Activated T-helper 2 cell treated with anti-CD3 and anti-CD28 coated beads, Interferon-gamma antibody, Interleukin-2, Interleukin-4, amounts not matched to agents 10 μg/mL and 5 μg/mL and 100 μg/mL, durations not matched to agents 14 hours and 24 hours and 36 hours (primary cell): ENCODE results near the gene TCF7L2. TPM values are rescaled to one million over a fixed set of nuclear protein-coding genes. Genes with fewer than 3 reads are reported as not detected.

Experiments
- DNase-seq: peaks from one replicate; pipeline ENCODE4 v3.0.0; 2021; ENCODE audit warnings: low spot score
- H3K27ac Mint-ChIP-seq: one replicate; pipeline ENCODE4 v1.8.0; 2021; ENCODE audit warnings: mixed read lengths
- H3K27me3 Mint-ChIP-seq: one replicate; pipeline ENCODE4 v1.8.0; 2021; ENCODE audit warnings: low read depth, mixed read lengths
- H3K36me3 Mint-ChIP-seq: one replicate; pipeline ENCODE4 v1.8.0; 2021; ENCODE audit warnings: low read depth, mixed read lengths
- H3K4me1 Mint-ChIP-seq: one replicate; pipeline ENCODE4 v1.8.0; 2021; ENCODE audit warnings: low read depth, mixed read lengths
- H3K4me3 Mint-ChIP-seq: one replicate; pipeline ENCODE4 v1.8.0; 2021; ENCODE audit warnings: low read depth, mild to moderate bottlenecking, moderate library complexity, mixed read lengths
- H3K9me3 Mint-ChIP-seq: one replicate; pipeline ENCODE4 v1.8.0; 2021; ENCODE audit warnings: mixed read lengths
- intact Hi-C: fragments of 100-400 bp; cut with micrococcal nuclease; formaldehyde crosslinking; loops from one replicate; pipeline ENCODE4 v1.15.1; 2023
- total RNA-seq: library from RNA; stranded (reverse); gene quantifications from 2 replicates; pipeline ENCODE4 v1.2.3, GENCODE V29; 2022

TCF7L2 gene
- total RNA-seq, 1 donor from 2014 or later = 0.52 TPM

DNA sequence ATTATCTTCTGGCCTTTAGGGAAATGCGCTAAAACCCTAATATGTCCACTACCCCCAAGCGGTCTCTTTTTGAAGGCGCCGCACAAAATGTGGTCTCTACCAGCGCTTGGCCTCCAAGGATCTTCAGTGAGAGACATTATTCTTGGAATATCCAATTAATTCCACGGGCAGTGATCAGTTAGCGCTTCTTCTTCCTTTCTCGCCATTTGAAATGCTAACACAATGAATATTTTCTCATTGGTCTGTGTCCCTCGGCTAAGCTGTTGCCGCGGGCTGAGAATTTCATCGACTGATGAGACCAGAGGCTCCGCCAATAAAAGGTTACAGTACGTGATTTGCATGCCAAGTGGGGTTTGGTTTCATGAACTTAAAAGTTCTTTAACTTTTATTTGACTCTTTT is 169.8 kb downstream of the TCF7L2 start:
- H3K36me3 Mint-ChIP-seq = no peaks in the 10 kb centered on the region
- no peaks in the 10 kb centered on the region for H3K9me3 Mint-ChIP-seq
- H3K27ac Mint-ChIP-seq = no peak overlapping the region
- DNase-seq = no peak
- H3K4me1 Mint-ChIP-seq = no peaks in the 10 kb centered on the region
- intact Hi-C loops = loop anchor here (10.0 kb wide), 1 partner anchor 165 kb away; the partner anchor contains the start of gene TCF7L2
- peaks cover 18% of the 10 kb centered on the region for H3K27me3 Mint-ChIP-seq
- no peak overlapping the region for H3K4me3 Mint-ChIP-seq

DNA sequence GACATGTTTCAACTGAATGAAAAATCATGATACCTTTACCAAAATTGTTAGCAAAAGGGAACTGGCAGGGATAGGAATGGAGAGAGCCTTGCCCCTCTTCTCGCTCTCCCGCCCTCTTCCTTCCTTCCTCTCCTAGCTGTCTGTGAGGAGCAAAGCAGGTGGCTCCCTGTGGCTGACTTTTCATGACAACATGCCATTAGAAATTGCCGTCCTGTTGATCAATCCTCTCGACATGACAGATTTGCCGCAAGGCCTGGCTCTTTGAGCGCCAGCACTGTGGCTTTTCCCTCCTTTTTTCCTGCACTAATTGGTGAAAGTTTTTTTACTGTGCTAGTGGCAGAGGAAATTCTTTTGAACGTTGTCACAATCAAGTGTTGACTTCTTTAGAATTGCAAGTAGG is 171.1 kb downstream of the TCF7L2 start:
- intact Hi-C loops = loop anchor here (10.0 kb wide), 1 partner anchor 166 kb away; the partner anchor contains the start of gene TCF7L2
- no peaks in the 10 kb centered on the region for H3K4me1 Mint-ChIP-seq
- H3K4me3 Mint-ChIP-seq = no peak overlapping the region
- H3K9me3 Mint-ChIP-seq = no peaks in the 10 kb centered on the region
- DNase-seq = no peak
- H3K27me3 Mint-ChIP-seq = peaks cover 17% of the 10 kb centered on the region
- no peaks in the 10 kb centered on the region for H3K36me3 Mint-ChIP-seq
- H3K27ac Mint-ChIP-seq = no peak overlapping the region

DNA sequence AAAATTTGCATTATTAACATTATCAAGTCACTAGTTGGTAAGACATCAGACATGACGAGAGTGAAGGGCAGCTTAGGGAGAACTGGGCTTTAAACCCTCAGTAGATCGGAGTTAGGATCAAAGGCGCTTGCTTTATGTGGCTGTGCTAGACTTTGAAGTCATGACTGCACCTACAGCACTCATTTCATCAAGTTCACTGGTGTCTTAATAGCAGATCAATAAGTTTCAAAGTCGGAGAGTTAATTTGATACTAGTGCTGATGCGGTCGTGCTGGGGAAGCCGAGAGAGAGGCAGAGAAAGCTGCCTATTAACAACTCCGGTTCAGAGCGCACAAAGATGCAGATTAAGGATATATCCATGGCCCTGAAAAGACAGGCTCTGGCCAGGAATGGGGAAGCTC is 172.9 kb downstream of the TCF7L2 start:
- DNase-seq = no peak
- no peak overlapping the region for H3K4me3 Mint-ChIP-seq
- no peak overlapping the region for H3K27ac Mint-ChIP-seq
- peaks cover 31% of the 10 kb centered on the region for H3K27me3 Mint-ChIP-seq
- intact Hi-C loops = loop anchor here (10.0 kb wide), 1 partner anchor 168 kb away; the partner anchor contains the start of gene TCF7L2
- no peaks in the 10 kb centered on the region for H3K9me3 Mint-ChIP-seq
- no peaks in the 10 kb centered on the region for H3K4me1 Mint-ChIP-seq
- no peaks in the 10 kb centered on the region for H3K36me3 Mint-ChIP-seq

DNA sequence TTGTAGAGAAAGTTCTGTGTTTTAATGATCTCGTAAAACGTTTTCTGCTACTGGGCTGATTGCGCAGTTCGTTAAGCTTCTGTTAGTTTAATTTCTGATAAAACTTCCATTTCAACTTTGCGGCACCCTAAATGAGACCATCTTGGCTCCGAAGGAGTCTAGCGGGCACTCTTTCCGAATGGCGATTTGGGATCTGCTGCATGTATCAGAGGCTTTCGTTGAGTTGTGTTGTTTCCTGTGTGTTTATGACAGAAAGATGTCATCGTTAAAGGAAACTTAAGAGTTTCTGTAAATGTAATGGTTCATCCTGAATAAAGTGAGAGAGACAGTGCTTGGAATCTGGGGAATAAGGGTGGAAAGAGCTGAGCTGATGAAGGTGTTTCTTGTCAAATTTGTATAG is 174.7 kb downstream of the TCF7L2 start:
- no peak for DNase-seq
- Mint-ChIP-seq H3K4me1 (no peaks in the 10 kb centered on the region), H3K27me3 (peaks cover 46% of the 10 kb centered on the region), H3K4me3 (no peak overlapping the region), H3K9me3 (no peaks in the 10 kb centered on the region), H3K27ac (no peak overlapping the region), H3K36me3 (no peaks in the 10 kb centered on the region)
- intact Hi-C loops = loop anchor here (10.0 kb wide), 1 partner anchor 170 kb away; the partner anchor contains the start of gene TCF7L2

DNA sequence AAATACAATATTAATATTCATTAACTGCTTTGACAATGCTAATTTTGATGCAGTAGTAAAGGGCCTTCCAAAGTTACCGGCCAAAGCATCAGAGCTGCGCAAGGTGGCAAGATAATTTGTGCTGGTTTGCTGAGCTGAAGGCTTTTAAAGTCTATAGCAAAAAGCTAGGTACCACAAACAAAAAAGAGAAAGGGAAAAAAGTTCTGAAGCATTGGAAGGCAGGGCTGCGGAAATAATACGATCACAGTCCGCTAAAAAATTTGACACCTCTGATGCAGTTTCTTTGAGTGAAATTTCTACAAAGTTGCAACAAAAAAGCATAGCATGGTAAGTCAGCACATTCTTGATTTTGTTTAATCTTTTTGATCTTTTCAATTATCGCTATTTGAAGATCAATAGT is 175.6 kb downstream of the TCF7L2 start:
- Mint-ChIP-seq H3K4me3 (no peak overlapping the region), H3K27ac (no peak overlapping the region), H3K4me1 (no peaks in the 10 kb centered on the region), H3K36me3 (no peaks in the 10 kb centered on the region), H3K27me3 (peaks cover 47% of the 10 kb centered on the region), H3K9me3 (no peaks in the 10 kb centered on the region)
- intact Hi-C loops = loop anchor here (10.0 kb wide), 1 partner anchor 171 kb away; the partner anchor contains the start of gene TCF7L2
- DNase-seq = no peak

DNA sequence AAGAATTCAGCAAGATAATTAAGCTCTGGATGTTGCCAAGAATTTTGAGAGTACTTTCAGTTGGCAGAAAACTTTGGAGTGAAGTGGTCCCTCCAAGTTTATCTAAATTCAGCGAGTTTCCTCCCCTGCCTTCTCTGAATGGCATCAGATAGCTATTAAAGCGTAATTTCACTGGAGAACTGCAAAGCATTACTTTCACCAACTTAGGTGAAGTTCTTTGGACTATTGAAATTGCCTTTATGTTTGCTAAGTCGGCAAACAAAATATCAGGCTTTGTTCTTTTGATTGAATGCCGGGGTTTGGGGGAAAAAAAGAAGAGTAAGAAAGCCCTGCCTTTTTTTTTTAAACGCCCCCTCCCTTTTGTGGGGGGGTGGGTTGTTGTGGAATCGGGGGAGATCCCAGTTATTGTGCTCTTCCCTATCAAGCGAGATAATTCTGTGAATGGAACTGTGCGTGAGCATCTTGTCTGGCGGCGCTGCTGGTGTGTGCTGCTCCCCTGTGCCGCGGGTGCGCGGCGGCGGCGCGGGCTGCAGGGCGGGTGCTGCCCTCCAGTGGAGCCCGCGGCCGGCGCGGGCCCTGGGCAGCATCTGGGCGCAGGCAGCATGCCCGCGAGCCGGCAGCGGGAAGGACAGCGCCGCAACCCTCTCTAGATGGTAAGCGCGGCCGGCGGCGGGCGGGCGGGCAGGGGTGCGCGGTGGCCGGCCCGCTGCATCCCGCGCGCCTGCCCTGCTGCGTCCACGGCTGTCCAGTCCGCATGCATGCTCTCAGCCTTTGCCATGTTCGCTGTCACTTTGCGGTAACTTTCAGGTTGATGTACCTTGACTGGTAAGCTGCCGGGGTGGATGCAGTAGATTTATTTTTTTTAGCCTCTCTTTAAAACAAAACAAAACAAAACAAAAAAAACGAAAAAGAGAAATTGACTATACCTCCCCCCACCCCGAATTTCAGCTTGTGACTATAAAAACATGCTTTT is 176.5 kb downstream of the TCF7L2 start:
- no peak overlapping the region for H3K27ac Mint-ChIP-seq

DNA sequence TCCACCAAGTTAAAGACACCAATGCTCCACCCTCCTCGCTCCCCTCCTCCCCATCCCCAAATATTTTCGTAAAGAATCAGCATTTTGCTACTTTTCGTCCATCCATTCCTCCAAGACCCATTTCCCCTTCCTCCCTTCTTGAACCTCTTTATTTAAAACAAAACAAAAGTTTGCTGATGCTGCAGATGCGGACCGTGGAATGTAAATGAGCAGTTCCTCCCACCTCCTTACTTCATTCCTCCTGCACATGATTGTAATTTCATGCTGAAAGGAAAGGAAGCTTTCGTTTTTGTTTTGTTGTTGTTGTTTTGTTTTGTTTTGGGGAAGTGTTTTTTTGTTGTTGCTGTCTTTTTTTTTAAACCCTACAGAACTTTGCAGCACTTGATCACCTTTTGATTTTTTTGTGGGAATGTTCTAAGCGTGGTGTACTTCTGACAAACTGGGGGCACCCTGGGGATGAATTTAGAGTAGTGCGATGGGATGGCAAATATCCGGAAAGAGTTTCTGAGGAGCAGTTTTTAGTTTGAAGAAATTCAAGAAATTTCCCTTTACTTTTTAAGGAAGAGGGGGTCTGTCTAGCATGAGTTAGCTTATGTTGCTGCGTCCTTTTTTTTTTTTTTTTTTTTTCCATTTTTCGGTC is 177.3 kb downstream of the TCF7L2 start:
- H3K9me3 Mint-ChIP-seq = no peaks in the 10 kb centered on the region
- no peak overlapping the region for H3K4me3 Mint-ChIP-seq
- H3K27ac Mint-ChIP-seq = no peak overlapping the region
- H3K36me3 Mint-ChIP-seq = no peaks in the 10 kb centered on the region
- peaks cover 55% of the 10 kb centered on the region for H3K27me3 Mint-ChIP-seq
- DNase-seq = no peak
- no peaks in the 10 kb centered on the region for H3K4me1 Mint-ChIP-seq
- intact Hi-C loops = loop anchor here (10.0 kb wide), 1 partner anchor 173 kb away; the partner anchor contains the start of gene TCF7L2

More for the DNA sequence above, 176.5 kb downstream of the TCF7L2 start:
- DNase-seq = no peak
- Mint-ChIP-seq H3K27me3 (peaks cover 48% of the 10 kb centered on the region), H3K4me1 (no peaks in the 10 kb centered on the region), H3K9me3 (no peaks in the 10 kb centered on the region), H3K4me3 (no peak overlapping the region), H3K36me3 (no peaks in the 10 kb centered on the region)
- intact Hi-C loops = loop anchor here (10.0 kb wide), 1 partner anchor 172 kb away; the partner anchor contains the start of gene TCF7L2

DNA sequence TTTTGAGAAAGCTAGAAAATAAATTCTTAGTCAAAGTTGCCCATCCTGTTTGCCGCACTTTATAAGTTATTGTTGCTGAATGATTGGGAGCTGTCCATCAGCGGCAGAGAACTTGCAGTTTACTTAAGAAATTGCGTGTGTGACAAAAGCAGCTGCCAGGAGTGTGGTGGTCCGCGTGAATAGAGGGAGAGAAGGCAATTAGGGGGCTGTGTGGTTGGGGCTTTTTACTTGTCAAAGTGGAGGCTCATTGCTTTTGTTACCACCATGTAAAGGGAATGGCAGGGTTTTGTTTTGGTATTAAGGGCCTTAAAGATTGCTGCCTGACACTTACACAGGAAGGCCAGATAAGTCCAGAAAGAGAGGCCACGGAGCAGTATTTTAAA is 177.8 kb downstream of the TCF7L2 start:
- intact Hi-C loops = loop anchor here (10.0 kb wide), 1 partner anchor 173 kb away; the partner anchor contains the start of gene TCF7L2
- Mint-ChIP-seq H3K4me1 (no peaks in the 10 kb centered on the region), H3K27me3 (peaks cover 55% of the 10 kb centered on the region), H3K4me3 (no peak overlapping the region), H3K36me3 (no peaks in the 10 kb centered on the region), H3K9me3 (no peaks in the 10 kb centered on the region), H3K27ac (no peak overlapping the region)
- DNase-seq = no peak

DNA sequence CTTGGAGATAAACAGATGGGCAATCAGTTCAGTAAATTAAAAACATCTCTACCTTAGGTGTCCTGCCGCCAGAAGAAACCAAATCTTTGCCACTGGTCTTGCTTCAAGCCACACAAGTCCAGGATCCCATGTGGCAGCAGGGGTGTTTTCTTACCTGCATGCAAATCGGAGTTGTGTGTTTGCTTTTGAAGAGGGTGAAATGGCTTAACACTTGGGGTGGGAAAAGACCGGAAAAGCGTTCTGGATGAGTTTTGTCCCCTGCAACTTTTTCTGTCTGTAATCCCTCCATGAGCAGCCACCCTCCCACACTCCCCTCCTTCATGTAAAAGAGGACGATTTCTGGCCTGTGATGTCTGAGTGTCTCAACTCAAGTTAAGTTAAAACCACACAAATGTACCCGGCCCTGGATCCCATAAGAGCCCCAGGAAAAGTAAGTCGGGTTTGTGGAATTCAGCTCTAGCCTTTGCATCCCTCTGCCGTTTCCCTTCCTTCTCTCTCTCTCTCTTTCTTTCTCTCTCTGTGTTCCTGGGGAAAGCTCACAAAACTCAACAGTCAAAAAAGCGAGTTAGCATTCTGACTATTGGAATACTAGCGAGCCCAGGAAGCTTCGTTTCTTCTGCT is 178.5 kb downstream of the TCF7L2 start:
- no peaks in the 10 kb centered on the region for H3K9me3 Mint-ChIP-seq
- peaks cover 51% of the 10 kb centered on the region for H3K27me3 Mint-ChIP-seq
- intact Hi-C loops = loop anchor here (10.0 kb wide), 1 partner anchor 174 kb away; the partner anchor contains the start of gene TCF7L2
- no peaks in the 10 kb centered on the region for H3K4me1 Mint-ChIP-seq
- H3K27ac Mint-ChIP-seq = no peak overlapping the region
- no peaks in the 10 kb centered on the region for H3K36me3 Mint-ChIP-seq
- H3K4me3 Mint-ChIP-seq = no peak overlapping the region
- no peak for DNase-seq

DNA sequence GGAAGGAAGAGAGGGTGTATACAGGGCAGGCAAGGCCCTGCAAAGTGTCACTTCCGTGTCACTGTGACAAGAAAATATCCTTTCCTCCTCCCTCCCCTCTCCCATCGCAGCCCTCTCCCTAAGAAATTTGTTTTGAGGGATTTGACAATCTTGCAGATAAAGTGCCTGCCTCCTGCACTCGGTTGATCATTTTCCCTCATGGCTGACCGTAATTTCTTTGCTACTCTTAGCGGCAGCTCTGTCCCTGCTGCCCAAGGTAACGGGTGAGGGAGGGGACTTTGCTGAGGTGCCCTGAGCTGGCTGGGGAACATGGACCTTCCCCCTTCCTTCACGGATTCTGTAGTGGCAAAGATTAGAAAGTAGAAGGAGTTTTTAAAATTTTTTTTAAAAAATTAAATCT is 179.1 kb downstream of the TCF7L2 start:
- Mint-ChIP-seq H3K27me3 (peaks cover 48% of the 10 kb centered on the region), H3K4me1 (no peaks in the 10 kb centered on the region), H3K27ac (no peak overlapping the region), H3K9me3 (no peaks in the 10 kb centered on the region), H3K4me3 (no peak overlapping the region), H3K36me3 (no peaks in the 10 kb centered on the region)
- DNase-seq = no peak
- intact Hi-C loops = loop anchor here (10.0 kb wide), 1 partner anchor 174 kb away; the partner anchor contains the start of gene TCF7L2

DNA sequence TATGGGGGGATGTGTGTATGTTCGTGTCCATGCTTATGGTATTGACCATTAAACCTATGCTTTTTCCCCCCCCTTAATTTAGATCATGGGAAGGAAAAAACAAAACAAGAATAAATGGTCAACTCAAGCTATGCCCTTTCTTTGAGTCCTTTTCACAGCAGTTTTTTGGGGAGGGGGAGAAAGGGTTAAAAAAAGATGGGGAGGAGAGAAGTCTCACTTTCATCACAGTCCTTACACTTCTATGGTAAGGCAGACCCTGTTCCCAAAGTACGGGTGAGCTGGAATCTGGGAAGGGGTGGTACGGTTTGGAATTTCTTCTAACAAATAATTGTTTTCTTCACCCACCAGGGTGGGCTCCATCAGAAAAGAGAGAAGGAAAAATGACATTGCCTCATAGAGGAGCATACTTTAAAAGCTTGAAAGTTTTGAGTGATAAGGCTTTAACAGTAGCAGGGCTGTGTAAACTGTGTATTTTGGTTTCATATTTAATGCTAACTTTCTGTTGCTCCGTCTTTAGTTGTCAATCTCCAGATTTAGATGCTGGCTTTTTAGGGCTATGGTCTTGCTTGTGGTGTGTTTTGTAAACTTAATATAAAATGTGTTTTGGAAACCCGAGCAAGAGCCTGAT is 180.1 kb downstream of the TCF7L2 start:
- intact Hi-C loops = no loop called here
- Mint-ChIP-seq H3K9me3 (no peaks in the 10 kb centered on the region), H3K27me3 (peaks cover 44% of the 10 kb centered on the region)

DNA sequence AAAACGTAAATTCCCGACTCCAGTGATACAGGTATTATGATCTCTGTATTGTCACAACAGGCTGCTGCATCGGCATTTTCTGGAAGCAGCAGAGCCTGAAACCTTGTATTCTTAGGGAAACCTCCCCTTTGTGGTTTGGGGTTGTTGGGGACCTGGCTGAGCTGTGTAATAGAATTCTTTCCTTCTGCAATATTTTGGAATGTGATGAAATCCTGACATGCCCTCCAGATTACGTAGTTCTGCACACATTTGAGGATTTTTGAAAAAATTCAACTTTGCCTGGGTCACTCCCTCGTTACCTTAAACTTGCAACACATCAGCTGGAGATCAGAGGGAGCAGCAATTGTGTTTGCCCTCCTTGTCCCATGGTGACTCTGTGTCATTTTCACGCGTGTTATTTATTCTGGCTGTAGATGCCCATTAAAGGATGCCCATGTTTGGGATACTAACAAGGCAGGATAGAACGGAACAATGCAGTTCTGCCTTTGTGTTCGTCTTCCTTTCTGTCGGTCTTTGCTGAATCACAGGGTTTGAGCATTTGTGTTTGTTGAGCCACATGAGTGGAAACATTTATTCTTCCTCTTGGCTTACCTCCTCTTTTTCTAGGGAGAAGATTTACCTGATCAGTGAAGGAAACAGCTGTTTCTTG is 181.7 kb downstream of the TCF7L2 start:
- Mint-ChIP-seq H3K27ac (no peak overlapping the region), H3K36me3 (no peaks in the 10 kb centered on the region), H3K9me3 (no peaks in the 10 kb centered on the region), H3K27me3 (peaks cover 38% of the 10 kb centered on the region), H3K4me3 (no peak overlapping the region), H3K4me1 (no peaks in the 10 kb centered on the region)
- intact Hi-C loops = no loop called here
- no peak for DNase-seq

More for the DNA sequence above, 180.1 kb downstream of the TCF7L2 start:
- H3K4me1 Mint-ChIP-seq = no peaks in the 10 kb centered on the region
- H3K4me3 Mint-ChIP-seq = no peak overlapping the region
- H3K27ac Mint-ChIP-seq = no peak overlapping the region
- no peaks in the 10 kb centered on the region for H3K36me3 Mint-ChIP-seq
- DNase-seq = no peak
